Lung (tissue), 12 donors: Measurements from ENCODE around the gene ZBP1. TPM values are rescaled to one million over a fixed set of nuclear protein-coding genes. Genes with fewer than 3 reads are reported as not detected.

Experiments used
- ATAC-seq: fragments of 200-7000 bp; cut with Tn5 transposase; one replicate; pipeline ENCODE4 v1.9.1; 2020; ENCODE audit warnings: moderate number of reproducible peaks; ENCODE audit not compliant: insufficient read depth, low FRiP score
- DNase-seq, 3 donors: peaks; one replicate each; pipeline ENCODE4 v3.0.0-alpha.2; 2013 to 2017
- H3K27ac ChIP-seq, 2 donors: one replicate each; pipeline ENCODE4 v1.5.1; 2013; ENCODE audit warnings: mild to moderate bottlenecking in 2 of 2, moderate library complexity in 2 of 2, control low read depth in 1 of 2, inconsistent platforms in 1 of 2, low read depth in 1 of 2, low read length in 1 of 2
- H3K27me3 ChIP-seq, 3 donors: one replicate each; pipeline ENCODE4 v1.5.1; 2013; ENCODE audit warnings: low read length in 2 of 3; ENCODE audit not compliant: control insufficient read depth in 3 of 3, insufficient read depth in 3 of 3
- H3K36me3 ChIP-seq, 4 donors: one replicate each; pipeline ENCODE4 v1.5.1; 2013; ENCODE audit warnings: low read length in 4 of 4, mild to moderate bottlenecking in 1 of 4, moderate library complexity in 1 of 4; ENCODE audit not compliant: control insufficient read depth in 4 of 4, insufficient read depth in 4 of 4
- H3K4me1 ChIP-seq, 5 donors: one replicate each; pipeline ENCODE4 v1.5.1; 2013; ENCODE audit warnings: low read length in 5 of 5, mild to moderate bottlenecking in 2 of 5, moderate library complexity in 1 of 5; ENCODE audit not compliant: control insufficient read depth in 5 of 5, insufficient read depth in 5 of 5
- H3K4me3 ChIP-seq: one replicate; pipeline ENCODE4 v1.5.1; 2013; ENCODE audit warnings: mild to moderate bottlenecking, control low read depth, moderate library complexity
- H3K9ac ChIP-seq, 2 donors: one replicate each; pipeline ENCODE4 v1.5.1; 2013; ENCODE audit warnings: low read length in 2 of 2, control low read depth in 1 of 2; ENCODE audit not compliant: insufficient read depth in 1 of 2
- H3K9me3 ChIP-seq, 4 donors: one replicate each; pipeline ENCODE4 v1.5.1; 2013; ENCODE audit warnings: low read length in 3 of 4, mild to moderate bottlenecking in 1 of 4, moderate library complexity in 1 of 4; ENCODE audit not compliant: control insufficient read depth in 4 of 4, insufficient read depth in 3 of 4
- CTCF ChIP-seq: IDR thresholded peaks from 2 replicates; pipeline ENCODE4 v1.5.1; 2012; ENCODE audit warnings: mild to moderate bottlenecking; ENCODE audit errors: control extremely low read depth, extremely low read depth
- WGBS, 2 donors: extraction: QIAGEN DNeasy Blood & Tissue Kit; methylation state at CpG; one replicate each; pipeline ENCODE4 v1.1.7; 2013; 5-methylcytosine and 5-hydroxymethylcytosine counted together
- polyA plus RNA-seq, 2 donors: library from polyadenylated mRNA; stranded (reverse); fragments of 200-250 nt; gene quantifications; one replicate each; pipeline ENCODE4 v1.2.1, GENCODE V29; 2013
- total RNA-seq, 2 donors: library from RNA; depleted of rRNA in 1 of 2; stranded (reverse); fragments of >200 nt in 1 of 2; gene quantifications; one replicate each; pipeline ENCODE4 v1.2.1, GENCODE V29; 2014 to 2021
- donor health status: control.
- donor health status: control.
- donor health status: Bipolar disorder and iron deficiency.
- donor health status: healthy.
- donor health status: DM: yes; HTN: yes; CAD: no.

The ZBP1 gene
- total and polyA plus RNA-seq, 4 donors = 1.3 to 5.3 (median 2.5) TPM

GRCh38 chr20:57605045-57605444 lies 15.2 kb downstream of the ZBP1 start:
- Histone ChIP-seq H3K27ac (no peak overlapping the region), H3K4me1 (peaks cover 0 to 2% (median 0%) of the 10 kb centered on the region in 5 donors), H3K27me3 (peaks cover 0 to 4% (median 3%) of the 10 kb centered on the region in 3 donors), H3K4me3 (no peak overlapping the region), H3K9me3 (peaks cover 0 to 1% (median 0%) of the 10 kb centered on the region in 4 donors), H3K9ac (no peak overlapping the region), H3K36me3 (no peaks in the 10 kb centered on the region)
- WGBS, 2 donors = 34 to 50% methylated on average over 5 of the region's 5 CpGs
- DNase-seq (no peak), ATAC-seq (no peak)
- TF ChIP-seq CTCF = no peak

GRCh38 chr20:57603120-57603519 lies 17.1 kb downstream of the ZBP1 start:
- TF ChIP-seq CTCF = no peak
- H3K9me3 ChIP-seq = peaks cover 0 to 1% (median 0%) of the 10 kb centered on the region in 4 donors
- H3K27me3 ChIP-seq = no peaks in the 10 kb centered on the region
- no peak overlapping the region for H3K4me3 ChIP-seq
- ATAC-seq (no peak), DNase-seq (no peak)
- peaks cover 0 to 2% (median 0%) of the 10 kb centered on the region in 5 donors for H3K4me1 ChIP-seq
- no peak overlapping the region for H3K9ac ChIP-seq
- H3K27ac ChIP-seq = no peak overlapping the region
- no peaks in the 10 kb centered on the region for H3K36me3 ChIP-seq
- 94 to 96% methylated on average over 10 of the region's 10 CpGs for WGBS, 2 donors

- Histone ChIP-seq H3K9me3 (peaks cover 0 to 1% (median 0%) of the 10 kb centered on the region in 4 donors), H3K36me3 (no peaks in the 10 kb centered on the region), H3K27me3 (no peaks in the 10 kb centered on the region), H3K27ac (no peak overlapping the region), H3K9ac (no peak overlapping the region), H3K4me1 (peaks cover 0 to 2% (median 0%) of the 10 kb centered on the region in 5 donors), H3K4me3 (no peak overlapping the region)
- ATAC-seq (no peak), DNase-seq (no peak)
- TF ChIP-seq CTCF = no peak
- 77 to 83% methylated on average over 5 of the region's 5 CpGs for WGBS, 2 donors
Observed at GRCh38 chr20:57601737-57602136, 18.5 kb downstream of the ZBP1 start.

GRCh38 chr20:57601211-57601570 lies 19.0 kb downstream of the ZBP1 start:
- H3K27ac ChIP-seq = no peak overlapping the region
- peaks cover 0 to 1% (median 0%) of the 10 kb centered on the region in 4 donors for H3K9me3 ChIP-seq
- H3K4me3 ChIP-seq = no peak overlapping the region
- H3K27me3 ChIP-seq = no peaks in the 10 kb centered on the region
- no peak for DNase-seq
- no peak for TF ChIP-seq CTCF
- ATAC-seq = no peak
- 82 to 83% methylated on average over 2 of the region's 2 CpGs for WGBS, 2 donors
- no peaks in the 10 kb centered on the region for H3K36me3 ChIP-seq
- no peak overlapping the region for H3K9ac ChIP-seq
- H3K4me1 ChIP-seq = peaks cover 0 to 3% (median 0%) of the 10 kb centered on the region in 5 donors
